CD4-positive, alpha-beta T cell treated with Interleukin-15 for 1 hour (primary cell): ENCODE results near the gene U2AF1.
"Not testable (repeated sequence)": the region's sequence is repeated elsewhere in the genome, so short reads cannot be mapped to it uniquely, and the experiment has no call there.

ENCODE experiments used
- DNase-seq: peaks from one replicate; pipeline ENCODE4 v3.0.0-alpha.2; 2020

U2AF1 gene, protein sequence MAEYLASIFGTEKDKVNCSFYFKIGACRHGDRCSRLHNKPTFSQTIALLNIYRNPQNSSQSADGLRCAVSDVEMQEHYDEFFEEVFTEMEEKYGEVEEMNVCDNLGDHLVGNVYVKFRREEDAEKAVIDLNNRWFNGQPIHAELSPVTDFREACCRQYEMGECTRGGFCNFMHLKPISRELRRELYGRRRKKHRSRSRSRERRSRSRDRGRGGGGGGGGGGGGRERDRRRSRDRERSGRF

DNA sequence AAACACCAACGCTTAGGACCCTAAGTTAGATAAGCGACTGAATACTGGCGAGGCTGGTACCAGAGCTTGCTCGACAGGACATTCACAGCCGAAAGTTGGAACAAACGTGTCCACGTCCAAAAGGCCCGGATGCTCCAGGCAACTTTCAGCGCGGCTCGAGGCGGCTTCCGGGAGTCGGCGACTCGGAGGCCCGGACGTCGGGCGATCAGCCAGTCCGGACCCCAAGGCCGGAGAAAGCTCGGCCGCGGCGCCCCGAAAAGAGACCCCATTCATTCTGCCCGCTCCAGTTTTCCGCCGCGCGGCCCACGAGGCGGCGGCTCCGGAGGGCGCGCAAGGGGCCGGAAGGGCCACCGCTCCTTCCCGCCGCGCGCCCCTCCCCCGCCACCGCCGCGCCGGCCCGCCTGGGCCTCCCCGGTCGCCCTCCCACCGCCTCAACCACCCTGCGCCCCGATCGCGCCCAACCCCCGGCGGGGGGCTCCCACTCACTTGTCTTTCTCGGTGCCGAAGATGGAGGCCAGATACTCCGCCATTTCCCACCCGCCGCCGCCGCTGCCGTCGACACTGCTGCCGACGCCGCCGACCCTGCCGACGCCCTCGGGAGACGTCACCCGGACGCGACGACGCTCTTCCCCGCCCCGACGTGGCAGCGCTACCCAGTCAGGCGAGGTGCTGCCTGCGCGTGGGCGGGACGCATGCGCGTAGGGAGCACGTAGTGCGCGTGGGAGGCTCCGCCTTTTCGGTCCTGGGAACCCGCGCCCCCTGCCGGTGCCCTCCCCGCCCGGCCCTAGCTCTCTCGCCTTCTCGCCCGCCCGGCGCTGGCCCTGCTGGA lies at the start of gene U2AF1:
U2AF1 (minus strand) TSS at position 606 of the 829 bp plus-strand sequence; CDS start at position 530, 76 bp downstream.
- DNase-seq = peak; percentile 90

DNA sequence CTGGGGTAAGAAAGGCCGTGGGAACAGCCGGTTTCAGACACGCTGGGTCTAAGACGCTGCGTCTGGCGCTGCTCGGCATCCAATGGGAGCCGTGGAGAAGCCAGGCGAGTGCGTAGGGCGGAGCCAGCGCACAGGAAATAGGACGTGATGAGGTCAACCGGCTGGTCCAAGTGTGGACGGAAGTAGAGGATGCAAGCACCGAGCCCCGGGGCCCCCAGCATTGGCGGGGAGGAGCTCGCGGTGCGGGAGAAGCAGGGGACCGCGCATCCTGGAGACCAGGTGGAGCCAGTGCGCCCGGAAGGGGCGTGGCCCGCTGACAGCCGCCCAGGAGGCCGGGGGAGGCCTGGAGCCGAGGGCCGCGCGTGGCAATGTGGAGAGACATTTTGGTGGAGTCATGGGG lies 46.2 kb upstream of the U2AF1 start:
- not testable (repeated sequence) for DNase-seq

DNA sequence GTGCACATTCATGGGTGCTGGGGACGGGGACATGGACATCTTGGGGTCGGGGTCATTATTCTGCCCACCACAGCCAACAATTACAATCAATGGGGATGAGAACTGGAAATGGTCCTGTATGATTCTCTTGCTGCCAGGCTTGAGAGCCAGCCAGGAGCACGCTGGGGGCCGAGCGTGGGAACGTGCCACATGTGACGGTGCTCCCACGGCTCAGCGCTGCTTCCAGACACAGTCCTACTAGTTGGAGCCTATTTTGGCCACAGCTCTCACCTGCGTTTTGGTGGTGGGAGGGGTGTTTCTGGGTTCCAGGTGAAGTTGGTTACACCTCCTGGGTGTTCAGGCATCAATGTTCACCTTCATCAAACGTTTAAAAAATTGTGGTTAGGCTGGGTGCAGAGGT lies 42.0 kb upstream of the U2AF1 start:
- not testable (repeated sequence) for DNase-seq

DNA sequence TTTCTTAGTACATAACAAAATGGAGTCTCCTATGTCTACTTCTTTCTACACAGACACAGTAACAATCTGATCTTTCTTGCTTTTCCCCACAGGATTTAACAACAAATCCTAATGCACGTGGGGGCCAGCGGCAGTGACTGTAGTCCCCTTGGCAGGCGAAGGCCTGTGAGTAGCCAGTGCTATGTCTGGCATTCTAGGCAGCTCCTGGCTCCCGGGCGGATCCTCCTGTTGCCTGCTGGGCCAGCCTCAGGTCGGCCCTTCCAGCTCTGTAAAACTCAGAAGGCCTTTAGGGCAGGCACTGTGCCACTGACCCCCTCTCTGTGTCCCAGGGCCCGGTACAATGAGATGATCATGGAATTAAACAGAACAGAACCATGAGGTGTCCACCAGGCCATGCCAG lies 40.6 kb upstream of the U2AF1 start:
- DNase-seq = not testable (repeated sequence)

DNA sequence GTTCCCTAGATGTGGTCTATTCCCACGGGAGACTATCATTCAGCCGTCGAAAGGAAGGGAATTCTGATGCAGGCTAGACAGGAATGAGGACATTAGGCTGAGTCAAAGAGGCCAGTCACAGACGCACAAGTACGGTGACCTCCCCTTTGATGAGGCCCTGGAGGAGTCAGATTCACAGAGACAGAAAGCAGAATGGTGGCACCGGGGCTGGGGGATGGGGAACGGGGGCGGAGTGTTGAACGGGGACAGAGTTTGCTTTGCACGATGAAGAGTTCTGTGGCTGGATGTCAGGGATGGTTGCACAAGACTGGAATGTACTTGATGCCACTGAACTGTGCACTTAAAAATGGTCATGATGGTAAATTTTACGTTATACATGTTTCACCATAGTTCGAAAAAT lies 39.3 kb upstream of the U2AF1 start:
- not testable (repeated sequence) for DNase-seq

DNA sequence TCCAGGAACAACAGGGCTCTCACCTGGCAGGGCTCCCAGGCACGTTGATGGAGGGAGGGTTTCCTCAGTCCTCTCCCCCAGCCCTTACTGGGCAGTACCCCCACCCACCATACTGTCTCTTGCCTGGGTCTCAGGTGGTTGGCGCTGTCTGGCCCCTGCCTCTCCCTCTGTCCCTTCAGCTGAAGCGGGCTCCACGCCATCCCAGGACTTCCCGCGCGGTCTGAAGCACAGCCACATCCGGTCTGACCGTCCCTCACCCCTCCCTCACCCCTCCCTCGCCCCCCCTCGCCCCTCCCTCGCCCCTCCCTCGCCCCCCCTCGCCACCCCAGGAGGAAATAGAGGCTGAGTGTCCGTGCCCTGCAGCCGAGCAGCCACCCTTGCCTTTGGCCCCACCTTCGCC lies 34.0 kb upstream of the U2AF1 start:
- DNase-seq = not testable (repeated sequence)

DNA sequence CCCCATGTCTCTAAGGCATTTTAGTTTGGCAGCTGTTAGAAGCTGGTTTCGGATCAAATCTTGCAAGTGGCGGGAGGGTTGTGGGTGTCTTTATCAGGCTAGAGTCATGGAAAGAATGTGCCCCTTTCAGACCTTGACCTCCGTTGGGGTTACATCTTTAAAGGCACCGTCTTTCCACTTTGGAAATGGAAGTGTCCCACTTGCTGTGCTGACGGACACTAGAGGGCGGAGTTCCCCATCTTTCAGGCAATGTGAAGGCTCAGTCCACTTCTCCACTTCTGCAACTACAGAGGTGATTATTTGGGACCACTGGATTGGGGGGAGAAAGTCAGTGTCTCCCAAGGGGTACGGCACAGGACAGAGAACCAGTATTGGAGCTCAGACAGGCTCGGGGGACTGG lies 31.6 kb upstream of the U2AF1 start:
- DNase-seq = not testable (repeated sequence)

DNA sequence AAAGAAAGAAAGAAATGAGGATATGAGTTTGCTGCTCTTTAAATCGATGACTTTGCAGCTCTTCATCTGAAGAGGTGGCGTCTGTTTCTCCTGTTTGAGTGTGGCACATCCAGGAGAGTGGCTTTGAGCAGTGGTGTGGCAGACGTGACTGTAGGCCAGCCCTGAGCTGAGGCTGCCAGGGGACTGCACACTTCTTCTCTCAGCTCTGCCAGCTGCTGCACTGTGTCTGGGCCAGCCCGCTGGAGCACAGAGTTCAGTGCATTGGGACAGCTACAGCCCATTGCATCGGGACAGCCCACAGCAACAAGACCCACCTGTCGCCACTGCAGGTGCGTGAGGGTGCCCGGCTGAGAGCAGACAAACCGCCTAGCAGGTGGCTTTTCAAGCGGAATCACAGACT lies 27.1 kb upstream of the U2AF1 start:
- not testable (repeated sequence) for DNase-seq

DNA sequence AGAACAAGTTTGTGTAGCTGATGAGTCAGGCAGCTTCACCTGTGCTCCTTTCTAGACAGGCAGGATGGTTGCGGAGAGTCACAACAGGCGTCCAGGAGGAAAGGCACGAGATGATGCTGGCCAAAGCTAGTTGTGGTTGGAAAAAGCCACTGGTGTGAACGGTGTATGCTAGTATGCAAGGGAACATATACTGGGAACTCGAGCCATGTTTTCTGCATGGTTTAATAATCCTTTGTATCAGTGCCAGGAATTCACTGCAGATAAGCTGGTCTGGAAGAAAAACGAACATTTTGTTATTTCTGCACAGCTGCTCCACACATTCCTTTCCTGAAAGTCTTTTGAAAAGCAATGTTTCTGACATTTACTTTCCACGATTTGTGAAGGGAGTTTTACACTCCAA lies 22.7 kb upstream of the U2AF1 start:
- DNase-seq = not testable (repeated sequence)

DNA sequence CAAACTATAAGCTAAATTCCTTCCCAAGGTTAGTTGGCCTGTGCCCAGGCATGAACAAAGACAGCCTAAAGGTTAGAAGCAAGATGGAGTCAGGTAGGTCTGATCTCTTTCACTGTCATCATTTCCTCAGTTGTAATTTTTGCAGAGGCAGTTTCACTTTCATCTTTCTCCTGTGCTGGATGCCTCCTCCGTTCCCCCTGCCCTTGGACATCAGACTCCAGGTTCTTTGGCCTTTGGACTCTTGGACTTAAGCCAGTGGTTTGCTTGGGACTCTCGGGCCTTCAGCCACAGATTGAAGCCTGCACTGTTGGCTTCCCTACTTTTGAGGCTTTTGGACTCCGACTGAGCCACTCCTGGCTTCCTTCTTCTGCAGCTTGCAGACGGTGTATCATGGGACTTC lies 8.6 kb upstream of the U2AF1 start:
- DNase-seq = not testable (repeated sequence)

DNA sequence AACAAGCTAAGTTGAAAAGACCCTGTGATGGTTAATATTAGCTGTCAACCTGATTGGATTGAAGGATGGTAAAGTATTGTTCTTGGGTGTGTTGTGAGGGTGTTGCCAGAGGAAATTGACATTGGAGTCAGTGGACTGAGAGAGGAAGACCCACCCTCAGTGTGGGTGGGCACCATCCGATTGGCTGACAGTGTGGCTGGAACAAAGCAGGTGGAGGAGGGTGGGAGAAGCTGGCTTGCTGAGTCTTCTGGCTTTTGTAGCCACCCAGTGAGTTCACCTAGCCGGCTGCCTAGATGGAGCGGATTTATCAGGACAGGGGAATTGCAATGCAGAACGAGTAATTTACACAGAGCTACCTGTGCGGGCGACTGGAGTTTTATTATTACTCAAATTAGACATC lies 7.1 kb upstream of the U2AF1 start:
- not testable (repeated sequence) for DNase-seq

DNA sequence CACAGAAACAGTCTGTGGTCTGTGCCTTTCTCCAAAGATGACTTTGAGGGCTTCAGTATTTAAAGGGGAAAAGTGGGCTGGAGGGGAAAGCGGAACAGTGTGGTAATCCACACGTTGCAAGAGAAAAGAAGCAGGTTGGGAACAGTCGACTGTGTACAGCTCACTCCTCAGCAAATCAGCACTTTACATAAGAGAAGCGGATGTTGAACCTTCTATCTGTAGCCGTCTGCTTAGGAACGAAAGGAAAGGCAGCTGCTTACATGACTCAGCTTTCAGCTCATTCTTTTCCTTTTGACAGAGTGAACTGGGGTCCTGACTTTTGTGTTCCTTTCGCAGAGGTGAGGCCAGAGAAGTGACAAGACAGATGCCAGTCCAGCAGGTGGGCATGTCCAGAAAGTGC lies 1.6 kb upstream of the U2AF1 start:
- not testable (repeated sequence) for DNase-seq

DNA sequence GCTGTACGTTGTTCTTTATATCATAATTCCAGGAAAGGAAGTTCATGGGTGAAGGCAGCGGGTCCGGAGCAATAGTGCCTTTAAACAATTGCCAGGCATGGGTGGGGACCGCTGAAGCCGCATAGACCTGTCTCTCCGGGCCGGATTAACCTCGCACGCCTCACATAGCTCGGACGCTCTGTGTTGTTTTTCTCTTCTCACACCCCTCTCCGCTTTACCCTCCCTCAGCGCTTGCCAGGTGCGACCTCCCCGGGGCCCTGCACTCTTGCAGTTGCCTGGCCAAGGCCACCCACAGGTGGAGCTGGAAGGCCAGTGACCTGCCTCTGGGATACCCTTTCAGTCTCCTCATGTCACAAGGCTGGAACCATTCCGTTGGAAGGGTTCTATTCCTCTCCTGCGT lies 807 bp upstream of the U2AF1 start:
- not testable (repeated sequence) for DNase-seq

DNA sequence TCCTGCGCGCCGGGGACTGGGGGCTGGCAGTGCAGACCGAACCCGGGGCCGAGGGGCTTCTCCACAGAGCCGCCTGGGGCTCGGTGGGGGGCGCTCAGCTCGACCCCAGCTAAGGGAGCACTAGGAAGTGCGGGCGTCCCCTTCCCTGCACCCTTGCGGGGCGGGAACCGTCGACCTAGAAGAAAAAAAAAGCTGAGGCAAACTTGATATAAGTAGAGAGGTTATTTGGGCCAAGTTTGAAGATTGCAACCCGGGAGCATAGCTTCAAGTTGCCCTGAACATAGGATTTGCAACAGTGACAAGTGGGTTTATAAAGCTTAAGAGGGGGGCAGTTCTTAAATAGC lies 396 bp upstream of the U2AF1 start:
- not testable (repeated sequence) for DNase-seq

DNA sequence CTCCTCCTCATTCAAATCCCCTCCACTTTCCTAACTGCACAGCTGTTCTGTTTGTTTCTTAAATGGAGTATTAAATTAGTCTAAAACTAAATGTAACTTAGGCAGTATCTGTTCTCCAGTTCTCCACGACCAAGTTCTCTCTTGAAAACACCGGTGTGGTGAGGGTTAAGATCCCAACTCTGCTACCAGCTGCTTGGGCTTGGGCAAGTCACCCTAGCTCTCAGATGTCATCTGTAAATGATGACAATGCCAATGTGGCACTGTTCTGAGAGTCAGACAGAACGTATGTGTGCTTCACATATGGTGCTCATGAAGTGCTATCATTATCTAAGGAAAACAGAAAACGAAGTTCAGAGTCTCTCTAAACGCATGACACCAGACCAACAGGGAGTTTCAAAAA lies 2.7 kb downstream of the U2AF1 start:
- DNase-seq = not testable (repeated sequence)

DNA sequence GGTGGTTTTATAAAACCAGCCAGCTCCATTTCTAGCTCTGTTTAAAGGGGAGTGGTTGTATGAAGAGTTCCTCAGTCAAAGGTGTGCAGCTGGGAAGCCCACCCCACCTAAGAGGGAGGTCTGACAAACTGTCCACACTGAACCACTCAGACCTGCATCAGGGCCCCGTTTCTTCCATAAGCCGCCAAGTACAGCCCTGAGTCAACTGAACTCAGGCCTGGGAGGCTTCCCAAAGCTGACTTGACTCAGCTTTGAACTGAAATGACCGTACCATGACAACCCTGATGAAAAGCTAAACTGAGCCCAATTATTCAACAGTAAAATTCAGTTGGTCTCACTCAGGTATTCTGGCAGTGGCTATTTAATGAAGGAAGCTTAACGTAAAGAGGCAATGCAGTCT lies 5.1 kb downstream of the U2AF1 start:
- not testable (repeated sequence) for DNase-seq

DNA sequence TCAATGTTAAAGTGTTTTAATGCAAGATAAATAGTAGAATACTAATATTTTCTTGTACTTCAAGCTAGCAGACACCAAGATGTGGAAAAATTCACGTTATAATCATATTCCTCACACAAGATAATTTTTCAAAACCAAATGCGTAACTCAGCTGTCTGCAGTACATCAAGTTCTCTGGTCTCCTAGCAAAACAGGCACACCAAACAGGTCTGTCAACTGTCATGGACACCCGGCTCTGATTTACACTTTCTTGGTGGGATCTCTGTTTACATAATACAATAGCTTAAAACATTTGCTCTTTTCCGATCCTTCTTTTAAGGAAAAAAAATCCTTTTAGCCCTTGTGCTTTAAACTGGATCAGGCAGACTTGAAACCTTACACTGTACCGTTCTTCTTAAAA lies 5.7 kb downstream of the U2AF1 start:
- not testable (repeated sequence) for DNase-seq

DNA sequence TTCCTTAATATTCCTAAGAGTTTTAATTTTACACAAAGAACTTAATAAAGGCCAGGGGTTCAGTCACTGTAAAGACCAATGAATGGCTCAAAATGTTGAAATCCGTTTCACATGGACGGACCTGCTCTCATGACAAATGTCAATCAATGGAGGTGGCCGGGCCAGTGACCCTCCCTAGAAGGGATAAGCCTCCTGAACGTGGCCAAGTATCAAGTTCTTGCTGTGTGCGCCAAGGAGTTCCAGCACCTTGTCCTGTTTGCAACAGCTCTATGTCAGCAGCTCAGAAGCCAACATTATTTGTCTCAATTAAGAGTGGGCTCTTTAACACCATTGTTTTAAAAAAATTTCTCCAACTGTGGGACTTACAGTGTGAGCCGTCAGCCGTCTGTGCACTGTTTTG lies 6.4 kb downstream of the U2AF1 start:
- not testable (repeated sequence) for DNase-seq

DNA sequence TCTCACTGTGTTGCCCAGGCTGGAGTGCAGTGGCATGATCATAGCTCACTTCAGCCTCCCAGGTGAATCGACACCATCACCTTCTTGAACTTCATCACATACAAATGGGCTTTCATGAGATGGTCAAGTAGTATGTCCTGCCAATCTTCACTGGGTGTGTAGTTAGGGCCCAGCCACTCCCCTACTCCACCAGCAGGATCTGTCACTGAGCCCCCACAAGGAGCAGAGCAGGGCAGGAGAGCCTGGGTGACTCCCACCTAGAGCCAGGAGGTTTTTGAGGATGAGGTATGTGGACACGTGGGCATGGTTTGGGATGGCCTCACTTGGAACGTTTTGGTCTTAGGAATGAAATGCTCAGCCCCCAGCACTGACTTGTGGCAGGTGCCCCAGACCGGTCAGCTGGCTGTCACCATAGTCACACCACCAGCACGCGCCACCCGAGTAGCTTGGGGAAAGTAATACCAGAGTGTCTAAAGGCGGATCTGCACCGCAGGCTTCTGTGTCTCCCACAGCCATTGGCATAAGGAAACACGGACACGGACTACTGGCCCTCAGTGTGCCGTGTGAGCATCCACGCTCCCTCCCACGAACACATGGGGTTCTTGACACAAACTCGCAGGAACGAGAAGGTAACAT lies 15.3 kb downstream of the U2AF1 start:
- DNase-seq = not testable (repeated sequence)

DNA sequence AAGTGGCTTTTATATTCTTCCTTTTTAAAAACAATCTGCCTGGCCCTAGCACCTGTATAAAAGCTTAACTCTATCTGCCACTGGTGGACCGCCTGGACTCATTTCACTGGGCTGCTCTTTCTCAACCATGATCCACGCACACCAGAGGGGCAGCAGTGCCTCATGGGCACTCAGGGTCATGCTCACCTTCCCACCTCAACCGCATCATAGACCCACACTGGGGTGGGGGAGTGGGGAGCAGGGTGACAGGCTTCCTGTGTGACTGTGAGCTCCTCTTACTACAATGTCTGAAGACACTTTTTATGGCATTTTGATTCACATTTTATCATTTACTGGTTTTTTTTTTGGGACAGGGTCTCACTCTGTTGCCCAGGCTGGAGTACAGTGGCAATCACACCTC lies 16.4 kb downstream of the U2AF1 start:
- not testable (repeated sequence) for DNase-seq

DNA sequence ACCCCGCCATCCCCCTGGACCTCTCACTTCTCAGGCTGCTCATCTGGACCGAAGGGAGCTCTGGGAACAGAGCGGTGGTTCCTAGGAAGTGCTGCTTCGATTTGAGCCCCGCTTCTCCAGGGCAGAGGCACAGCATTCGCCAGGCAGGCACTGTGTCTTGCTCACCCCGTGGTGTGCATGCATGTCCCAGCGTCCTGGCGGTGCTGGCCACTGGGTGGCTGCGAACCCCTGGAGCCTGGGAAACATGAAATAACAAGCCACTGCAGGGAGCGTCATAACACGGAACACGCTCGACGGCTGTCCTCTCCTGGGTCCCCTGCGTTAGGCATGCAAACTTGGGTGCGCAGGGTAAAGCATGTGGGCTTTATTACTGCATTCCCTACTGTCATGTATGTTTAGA lies 17.9 kb downstream of the U2AF1 start:
- not testable (repeated sequence) for DNase-seq

DNA sequence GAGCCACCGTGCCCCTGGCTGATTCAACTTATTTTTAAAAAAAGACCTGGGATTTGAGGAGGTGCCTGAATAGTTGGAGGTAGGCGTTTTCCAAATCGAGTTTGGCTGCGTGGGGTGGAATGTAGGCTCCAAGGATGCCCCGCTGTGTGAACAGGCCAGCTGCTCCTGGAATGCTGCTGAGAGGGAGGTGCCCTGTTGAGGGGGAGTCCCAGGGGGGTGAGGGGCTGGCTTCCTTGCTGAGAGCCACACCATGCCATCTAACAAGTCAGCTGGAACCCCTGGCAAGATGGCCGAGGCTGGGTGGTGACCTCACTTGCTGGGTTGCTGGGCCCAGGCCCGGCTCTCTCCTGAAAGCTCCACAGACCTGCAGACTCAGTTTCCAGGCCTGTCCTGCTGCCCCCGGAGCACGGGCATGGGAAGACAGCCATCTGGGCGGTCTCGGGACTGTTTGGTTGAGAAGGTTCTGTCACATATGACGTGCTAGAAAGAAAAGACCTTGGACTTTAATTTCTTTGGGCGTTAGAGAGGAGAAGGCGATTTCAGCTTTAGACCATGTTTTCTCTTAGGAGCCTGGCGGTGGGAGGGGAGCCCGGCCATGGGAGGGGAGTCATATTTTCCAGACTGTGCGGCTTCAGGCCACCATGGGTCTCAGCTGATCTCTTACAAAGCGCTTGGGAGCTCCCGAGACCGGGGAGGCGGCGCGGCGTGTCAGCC lies 24.6 kb downstream of the U2AF1 start:
- DNase-seq = not testable (repeated sequence)

DNA sequence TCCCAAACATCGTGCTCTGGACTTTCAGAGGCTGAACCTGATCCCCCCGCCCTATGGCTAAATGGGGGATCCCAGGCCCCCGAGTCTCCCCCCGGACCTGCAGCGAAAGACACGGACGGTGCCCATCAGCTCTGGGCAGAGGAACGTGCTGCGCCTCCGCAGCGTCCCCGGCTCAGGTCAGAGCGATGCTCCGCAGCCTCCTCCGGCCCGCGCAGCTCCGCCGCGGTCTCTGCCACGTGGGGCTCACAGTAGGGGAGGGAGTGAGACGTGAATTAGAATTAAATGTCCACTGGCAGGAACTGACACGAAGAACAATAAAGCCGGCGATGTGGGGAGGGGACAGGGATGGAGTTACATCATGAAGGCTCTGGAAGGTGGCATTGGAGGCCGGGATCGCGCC lies 30.7 kb downstream of the U2AF1 start:
- DNase-seq = not testable (repeated sequence)
